HG02610 (cell line): ENCODE data around the gene TBC1D2.

Experiments
- ATAC-seq: cut with Tn5 transposase; IDR thresholded peaks from one replicate; pipeline ENCODE4 v1.9.1; 2021; ENCODE audit warnings: mild to moderate bottlenecking, moderate library complexity; ENCODE audit not compliant: unreplicated experiment

TBC1D2 gene

DNA sequence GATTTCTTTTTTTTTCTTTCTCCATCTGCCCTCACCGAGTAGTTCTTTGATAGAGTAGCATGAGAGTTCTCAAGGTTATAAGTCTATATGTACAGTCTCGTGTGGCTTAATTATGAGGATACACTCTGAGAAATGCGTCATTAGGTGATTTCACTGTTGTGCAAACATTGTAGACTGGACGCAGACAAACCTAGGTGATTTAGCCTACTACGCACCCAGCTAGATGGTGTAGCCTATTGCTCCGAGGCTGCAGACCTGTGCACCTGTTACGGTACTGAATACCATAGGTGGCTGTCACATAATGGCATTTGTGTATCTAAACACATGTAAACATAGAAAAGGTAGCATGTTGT, 36.1 kb downstream of the TBC1D2 start:
- no peak for ATAC-seq

DNA sequence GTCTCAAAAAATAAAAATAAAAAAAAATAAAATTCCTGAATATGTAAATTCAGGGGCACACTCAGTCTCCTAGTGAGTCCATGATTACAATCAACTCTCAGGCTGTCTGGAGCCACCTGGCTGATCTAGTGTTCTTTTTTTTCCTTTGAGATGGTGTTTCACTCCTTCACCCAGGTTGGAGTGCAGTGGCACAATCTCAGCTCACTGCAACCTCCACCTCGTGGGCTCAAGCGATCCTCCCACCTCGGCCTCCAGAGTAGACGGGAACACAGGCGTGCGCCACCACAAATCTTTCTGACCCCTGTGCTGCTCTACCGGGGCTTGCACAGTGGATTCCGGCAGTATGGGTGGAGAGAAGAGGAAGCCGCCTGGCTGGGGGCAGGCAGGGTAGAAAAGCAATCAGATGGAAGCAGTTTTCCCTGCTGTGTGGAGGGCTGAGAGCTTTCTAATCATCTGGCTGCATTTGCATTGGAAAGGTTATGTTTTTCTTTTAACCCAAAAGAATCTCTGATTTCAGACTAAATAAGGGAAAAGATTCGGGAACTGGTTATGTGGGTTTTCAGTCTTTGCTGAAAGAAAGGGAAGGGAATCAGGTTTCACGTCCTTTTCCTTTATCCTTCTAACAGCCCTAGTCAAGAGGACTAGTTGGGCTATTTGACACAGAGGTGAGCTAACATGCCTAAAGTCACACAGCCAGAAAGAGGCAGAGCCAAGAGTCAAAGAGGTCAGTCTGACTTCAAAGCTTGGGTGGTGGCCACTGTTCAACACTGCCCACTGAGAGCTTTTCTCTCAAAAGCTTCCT, 36.7 kb downstream of the TBC1D2 start:
- no peak for ATAC-seq

DNA sequence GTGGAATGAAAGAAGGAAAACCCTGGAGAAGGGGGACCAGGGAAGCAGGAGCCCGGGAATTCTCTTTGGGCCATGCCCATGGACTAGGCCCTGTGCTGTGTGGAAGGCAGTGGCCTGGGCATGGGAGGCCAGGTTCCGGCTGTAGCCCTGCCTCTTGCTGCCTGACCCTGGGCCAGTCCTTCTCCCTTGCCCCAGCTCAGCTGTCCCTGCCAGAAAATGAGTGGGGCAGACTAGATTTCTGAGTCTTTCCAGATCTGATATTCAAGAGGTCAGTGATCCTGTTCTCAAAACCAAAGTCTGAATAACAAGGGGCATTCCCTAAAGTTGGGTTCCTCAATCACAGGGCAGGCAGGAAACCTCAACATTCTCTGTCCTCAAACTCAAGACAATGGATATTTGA, 38.2 kb downstream of the TBC1D2 start:
- no peak for ATAC-seq

DNA sequence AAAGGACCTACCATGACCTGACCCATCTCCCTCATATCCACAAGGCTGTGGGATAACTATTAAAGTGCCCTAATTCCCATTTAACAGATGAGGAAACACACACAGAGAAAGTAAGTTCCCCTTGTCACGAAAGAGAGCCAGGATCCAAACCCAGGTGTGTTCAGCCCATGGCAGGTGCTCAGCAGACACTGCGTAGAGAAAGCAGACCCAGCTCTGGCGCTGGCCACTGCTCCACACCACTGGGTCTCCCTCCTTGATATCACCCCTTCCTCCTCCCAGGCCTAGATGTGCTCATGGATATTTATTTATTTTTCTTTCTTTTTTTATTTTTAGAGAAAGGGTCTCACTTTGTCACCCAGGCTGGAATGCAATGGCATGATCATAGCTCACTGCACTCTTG, 39.1 kb downstream of the TBC1D2 start:
- no peak for ATAC-seq

DNA sequence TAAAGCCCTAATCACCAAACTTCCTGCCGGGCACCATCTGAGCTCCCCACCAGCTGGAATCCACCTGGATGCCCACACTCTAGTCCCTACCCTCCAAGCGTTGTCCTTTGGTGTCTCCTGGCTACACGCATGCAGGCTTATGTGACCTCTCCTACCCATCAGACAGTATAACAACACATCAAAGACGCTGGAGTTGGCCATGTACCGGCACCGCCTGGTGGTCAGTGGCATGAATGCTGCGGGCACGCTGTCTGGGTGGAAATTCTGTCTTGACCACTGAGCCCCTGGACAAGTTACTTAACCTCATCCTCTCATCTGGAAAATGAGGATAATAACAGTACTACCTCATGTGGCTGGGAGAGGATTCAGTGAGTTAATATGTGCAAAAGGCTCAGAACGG, 39.6 kb downstream of the TBC1D2 start:
- ATAC-seq: no peak

DNA sequence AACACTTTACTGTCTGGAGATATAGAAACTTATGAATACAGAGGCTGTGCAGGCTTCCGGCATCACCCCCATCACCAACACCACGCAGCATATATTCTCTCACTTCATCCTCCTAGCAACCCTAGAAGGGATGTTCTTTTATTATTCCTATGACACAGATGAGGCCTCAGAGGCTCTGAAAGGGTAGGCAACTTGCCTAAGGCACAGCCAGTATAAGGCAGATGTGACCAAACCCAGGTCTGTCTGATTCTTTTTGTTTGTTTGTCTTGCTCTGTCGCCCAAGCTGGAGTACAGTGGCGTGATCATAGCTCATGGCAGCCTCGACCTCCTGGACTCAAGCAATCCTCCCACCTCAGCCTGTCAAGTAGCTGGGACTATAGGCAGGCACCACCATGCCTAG, 40.2 kb downstream of the TBC1D2 start:
- ATAC-seq: no peak

DNA sequence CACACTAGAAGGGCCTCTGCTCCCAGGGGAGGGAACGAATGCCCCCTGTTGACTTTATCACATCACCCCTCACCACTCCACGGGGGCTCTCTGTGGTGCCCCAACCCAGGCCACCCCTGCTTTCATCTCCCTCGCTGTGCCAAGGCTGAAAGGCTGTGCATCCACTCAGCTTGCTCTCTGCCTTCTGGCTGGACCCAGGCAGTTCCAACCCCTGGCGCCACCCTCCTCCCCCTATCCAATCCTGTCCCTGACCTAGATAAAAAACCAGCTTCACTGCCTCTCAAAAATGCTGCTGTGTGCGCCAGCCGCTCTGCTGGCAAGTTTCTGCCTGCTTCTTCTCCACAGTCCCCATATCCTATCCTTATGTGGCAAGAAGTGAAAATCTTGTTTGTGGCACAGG, 40.6 kb downstream of the TBC1D2 start:
- ATAC-seq: no peak

DNA sequence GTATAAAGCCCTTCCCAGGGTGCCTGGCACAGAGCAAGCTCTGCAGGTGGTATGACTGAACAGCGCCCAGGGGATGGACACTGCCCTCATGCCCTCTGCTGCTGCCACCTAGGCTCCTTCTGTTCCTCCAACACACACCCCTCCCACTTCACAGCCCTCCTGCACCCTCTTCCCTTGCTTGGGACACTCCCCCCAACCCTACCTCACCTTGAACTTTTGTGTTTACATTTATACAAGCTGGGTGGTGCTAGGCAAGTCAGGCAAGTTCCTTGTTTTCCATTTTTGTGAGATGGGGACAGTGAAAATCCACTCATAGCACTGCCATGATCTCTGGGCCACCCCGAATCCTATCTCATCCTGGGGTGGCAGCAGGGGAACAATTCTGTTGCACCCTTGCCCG, 44.2 kb downstream of the TBC1D2 start:
- ATAC-seq: no peak

DNA sequence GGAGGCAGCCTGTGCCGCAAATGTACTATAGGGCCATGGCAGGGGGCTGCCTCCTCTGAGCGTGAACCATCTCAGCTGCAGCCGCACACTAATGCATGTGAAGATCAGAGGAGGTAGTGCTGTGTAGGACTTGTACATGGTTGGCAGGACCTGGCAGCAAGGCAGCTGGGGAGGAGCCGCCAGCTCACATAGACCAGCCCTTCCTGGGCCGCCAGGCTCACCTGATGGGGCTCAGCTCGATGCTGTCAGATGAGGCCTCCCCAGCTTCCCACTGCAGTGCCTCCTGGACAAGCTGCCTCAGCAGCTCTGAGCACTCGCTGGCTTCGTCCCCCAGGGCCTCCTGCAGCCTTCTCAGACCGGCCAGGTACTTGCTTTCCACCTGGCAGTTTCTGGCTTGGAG, 45.0 kb downstream of the TBC1D2 start:
- ATAC-seq: no peak

DNA sequence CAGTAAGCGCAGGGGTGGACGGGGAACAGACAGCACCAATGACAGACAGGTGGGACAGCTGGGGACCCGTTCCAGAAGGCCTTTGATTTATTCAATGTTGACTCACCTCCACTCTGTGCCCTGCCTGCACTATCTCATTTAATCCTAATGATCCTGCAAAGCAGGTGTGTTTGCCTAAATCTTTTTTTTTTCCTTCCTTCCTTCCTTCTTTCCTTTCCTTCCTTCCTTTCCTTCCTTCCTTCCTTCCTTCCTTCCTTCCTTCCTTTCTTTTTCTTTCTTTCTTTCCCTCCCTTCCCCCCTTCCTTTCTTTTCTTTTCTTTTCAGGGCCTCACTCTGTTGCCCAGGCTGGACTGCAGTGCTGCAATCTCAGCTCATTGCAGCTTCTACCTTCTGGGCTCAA, 45.9 kb downstream of the TBC1D2 start:
- ATAC-seq: no peak

DNA sequence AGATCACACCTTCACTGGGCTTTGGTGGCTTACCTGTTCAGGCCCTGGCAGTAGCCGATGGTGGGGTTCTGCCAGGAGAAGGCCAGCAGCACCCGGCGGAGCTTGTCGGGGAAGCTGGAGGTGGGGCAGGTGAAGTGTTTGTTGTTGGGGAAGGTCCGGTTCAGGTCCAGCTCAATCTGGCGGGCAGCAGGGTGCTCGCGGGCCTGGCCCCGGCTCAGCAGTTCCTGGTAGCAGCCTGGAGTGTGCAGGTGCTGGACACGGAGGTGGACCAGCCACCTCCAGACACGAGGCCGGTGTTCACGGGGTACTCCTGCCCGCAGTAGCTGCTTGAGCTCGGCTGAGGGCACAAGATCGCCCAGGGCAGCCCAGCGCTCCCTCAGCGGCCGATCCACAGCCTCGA, 46.8 kb downstream of the TBC1D2 start:
- no peak for ATAC-seq

DNA sequence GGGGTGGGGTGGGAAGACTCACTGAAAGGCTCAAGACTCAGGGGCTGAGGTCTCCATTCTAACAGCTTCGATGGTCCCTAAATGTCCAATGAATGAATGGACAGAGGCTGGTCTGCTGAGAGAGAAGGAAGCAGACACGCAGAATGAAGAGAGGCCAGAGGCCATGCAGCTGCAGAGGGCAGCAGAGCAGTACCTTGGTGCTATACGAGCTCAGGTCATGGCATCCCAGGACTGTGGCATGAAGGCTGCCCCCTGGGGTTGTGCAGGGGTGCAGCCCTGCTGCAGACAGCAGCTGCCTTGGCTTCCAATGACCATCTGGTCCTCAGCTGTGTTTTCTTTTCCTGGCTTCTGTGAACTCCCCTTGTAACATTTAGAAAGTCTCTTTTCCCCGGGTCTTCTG, 47.8 kb downstream of the TBC1D2 start:
- no peak for ATAC-seq

DNA sequence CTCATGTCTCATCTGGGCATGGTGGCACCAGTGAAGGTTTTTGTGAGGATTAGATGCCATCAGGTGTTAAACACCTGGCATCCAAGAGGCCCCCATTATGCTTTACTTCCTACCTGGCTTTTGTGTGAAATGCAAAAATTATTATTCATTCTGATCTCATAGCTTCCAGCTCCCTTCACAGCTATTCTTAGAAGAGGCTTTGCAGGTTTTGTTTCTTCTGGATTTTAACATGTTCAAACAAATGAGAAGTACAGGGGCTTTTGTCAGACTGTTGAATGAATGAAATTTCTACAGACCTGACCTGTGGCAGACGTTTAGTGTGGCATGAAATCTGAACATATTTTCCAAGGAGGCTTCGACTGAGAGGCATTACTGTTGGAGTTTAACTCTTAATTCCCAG, 48.7 kb downstream of the TBC1D2 start:
- no peak for ATAC-seq

DNA sequence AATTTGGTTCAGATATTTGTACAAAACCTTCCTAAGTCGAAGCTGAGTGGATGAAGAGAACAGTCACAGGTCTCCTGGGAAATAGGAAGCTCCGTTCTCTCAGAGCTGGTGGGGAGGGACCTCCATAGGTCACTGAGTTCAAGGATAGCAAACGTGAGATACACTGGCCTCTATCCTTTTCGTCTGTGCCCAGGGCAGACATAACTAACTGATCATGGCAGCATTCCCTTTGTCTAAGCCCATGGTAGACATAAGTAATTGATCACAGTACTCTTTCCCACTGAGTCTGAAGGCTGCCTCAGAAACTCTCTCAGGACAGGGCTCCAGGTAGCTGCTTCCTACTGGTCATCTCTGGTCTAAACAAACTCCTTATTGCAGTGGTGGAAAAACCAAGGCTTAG, 50.8 kb downstream of the TBC1D2 start:
- no peak for ATAC-seq

DNA sequence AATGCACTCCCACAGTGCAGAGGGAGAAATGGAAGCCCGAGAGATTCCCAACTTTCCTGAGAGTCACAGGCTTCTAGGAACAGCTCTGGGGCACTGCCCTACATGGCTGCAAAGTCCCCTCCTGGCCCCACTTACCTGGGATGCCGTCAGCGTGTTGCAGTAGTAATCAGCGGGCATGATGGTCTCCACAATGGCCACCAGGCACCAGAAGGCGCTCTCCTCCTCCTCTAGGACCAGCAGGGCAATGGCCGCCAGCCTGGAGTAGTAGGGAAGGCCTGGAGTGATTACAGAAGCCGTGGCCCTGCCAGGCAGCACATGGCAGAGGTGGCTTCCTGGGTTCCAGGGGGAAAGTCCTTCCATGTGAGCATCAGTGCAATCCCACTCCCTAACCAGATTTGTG, 52.3 kb downstream of the TBC1D2 start:
- ATAC-seq: no peak

DNA sequence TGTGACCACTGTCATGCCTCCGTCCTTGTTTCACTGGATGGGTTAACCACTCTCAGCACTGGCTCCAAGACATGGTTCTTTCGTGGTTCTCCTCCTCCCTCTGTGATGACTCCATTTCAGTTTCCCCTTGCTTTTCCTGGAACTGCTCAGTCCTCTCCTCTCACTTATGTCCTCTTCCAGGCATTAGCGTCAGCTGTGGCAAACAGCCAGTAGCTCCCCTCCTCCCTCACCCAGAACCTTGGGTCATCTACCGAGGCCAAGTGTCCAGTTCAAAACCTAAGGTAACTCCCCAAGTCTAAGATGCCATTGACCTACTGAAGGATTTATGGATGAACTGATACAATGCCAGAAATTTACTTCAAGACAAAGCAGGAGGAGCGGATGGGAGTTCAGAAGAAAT, 53.2 kb downstream of the TBC1D2 start:
- ATAC-seq: no peak

DNA sequence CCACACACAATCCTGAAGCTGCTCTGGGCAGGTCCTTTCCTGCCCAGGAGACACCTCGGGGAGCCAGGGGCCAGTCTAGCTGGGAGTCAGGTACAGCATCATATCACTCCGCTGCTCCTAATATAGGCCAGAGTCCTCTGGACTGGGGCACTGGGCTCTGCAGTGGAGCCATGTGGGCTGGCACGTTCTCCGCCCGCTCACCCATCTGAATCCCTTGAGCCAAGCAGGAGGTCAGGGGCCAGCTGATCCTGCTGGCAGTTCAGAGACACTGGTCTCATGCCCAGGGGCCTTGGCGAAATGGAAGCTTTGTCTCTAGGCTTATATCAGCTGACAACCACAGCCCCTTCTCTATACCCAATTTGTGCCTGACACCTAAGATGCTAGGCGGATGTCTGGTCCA, 53.7 kb downstream of the TBC1D2 start:
- ATAC-seq: no peak

DNA sequence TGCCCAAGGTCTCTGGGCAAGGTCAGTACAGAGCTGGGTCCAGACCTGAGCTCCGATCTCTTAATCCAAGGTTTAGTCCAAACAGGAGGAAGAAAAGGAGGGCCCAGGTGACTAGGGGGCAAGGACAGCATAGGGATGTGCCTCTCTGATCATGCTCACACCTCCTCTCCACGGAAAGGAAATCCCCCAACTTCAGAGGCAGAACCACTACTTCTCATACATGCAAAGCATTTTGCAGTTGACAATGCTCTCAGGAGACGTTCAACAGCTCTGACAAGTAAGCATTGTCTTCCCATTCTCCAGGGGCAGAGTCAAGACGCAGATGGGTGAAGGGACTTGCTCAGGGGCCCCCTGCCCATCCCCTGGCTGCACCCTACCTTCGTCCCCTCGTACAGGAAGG, 54.3 kb downstream of the TBC1D2 start:
- ATAC-seq: peak; percentile 69

DNA sequence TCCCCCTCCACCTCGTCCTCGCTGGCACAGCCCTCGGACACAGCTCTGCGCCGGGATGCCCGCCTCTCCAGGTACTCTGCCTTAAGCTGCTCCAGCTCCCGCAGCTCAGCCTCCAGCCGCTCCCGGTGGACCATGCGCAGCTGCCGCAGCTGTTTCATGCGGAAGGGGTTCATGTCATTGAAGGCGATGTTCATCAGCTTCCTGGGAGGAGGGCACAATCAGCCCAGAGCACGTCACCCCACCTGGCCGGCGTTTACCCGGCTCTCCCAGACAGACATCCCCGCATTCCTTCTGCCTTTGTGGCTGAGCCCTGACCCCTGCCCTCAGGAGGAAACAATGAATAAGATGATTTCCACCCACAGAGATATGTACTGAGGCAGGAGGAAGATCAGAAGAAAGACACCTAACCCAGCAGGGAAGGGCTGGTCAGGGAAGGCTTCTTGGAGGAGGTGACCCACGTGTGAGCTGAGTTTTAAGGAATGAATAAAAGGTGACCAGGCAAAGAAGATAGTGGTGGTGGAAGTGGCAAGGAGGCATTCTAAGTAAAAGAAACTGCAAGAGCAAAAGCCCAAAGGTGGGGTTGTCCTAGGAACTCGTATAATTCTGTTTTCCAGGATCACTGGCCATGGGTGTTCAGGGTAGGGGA, 55.9 kb downstream of the TBC1D2 start:
- ATAC-seq: no peak

DNA sequence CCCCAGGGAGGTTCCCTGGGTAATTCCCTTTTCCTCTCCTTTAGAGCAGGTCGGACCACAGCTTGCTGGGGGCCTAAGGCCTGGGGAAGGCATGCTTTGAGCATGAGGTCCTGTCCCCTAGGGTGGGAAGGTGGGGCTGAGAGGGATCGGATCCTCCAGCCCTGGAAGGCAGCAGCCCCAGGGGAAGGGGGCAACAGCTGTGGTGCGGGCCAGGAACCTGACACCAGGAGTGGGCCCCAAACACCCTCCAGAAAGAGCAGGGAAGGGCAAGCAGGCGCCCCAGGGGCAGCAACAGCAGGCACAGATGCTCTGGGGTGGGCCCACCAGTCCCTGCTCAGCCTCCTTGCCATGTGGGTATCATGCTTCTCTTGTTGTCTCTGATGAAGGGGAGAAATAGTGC, 59.8 kb downstream of the TBC1D2 start:
- no peak for ATAC-seq

DNA sequence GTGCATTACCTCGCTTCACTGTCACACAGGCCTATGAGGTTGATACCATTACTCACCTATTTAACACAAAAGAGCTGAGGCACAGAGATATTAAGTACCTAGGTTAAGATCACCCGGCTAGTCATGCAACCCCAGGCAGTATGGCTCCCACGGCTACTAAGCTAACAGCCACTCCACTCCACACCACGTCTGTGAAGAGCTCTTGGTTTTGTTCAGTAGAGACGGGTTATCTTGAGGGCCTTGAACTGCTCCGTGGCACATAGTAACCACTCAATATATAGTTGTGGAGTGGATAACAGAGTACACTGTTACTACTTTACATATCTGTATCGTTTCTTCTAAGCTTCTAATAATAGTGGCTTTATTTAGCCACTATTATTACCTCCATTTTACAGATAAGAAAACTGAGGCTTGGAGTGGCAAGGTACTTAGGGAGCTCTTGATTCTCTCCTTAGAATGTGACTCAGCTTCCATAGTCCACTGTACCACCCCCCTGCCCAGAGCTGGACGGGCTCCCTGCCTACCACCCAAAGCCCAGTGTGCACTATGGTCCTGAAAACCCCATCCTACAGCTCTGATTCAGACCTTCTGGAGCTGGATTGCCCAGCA, 62.0 kb downstream of the TBC1D2 start:
- no peak for ATAC-seq

DNA sequence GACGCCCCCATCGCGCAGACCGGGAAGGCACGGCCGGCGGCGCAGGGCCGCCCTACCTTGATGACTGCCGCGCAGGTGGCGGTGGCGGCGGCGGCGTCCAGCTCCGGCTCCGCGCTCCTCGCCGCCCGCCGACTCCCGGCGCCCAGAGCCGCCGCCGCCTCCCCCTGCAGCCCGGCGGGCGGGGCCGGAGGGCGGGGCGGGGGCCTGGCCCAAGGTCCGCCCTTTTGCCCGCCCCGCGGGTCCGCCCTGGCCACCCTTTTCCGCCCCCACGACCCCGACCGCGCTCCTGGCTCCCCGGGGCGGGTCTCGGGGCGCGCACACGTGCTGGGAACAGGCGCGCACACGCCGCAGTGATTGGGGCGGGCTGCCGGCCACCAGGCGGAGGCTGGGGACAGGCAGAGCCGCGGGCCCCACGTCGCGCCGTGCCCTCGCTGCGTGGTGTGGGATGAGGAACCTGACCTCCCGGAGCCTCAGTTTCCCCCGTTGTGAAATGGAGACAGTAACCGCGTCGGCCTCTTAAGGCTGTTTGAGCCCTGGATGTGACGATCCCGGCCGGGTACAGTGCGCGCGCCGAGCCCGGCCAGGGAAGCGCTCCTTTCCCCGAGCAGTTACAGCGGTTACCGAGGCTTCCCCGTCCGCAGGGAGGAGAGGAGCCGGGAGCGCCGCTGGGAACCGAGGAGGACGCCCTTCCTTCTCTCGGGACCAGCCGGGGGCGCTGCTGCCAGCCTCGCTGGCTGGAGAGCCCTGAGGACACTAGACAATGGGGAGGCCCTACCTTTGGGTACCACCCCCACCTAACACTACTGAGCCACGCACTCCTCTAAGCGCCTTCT, 62.7 kb downstream of the TBC1D2 start, which contains the start of gene CORO2A:
Gene CORO2A (minus strand): TSS at position 135 of the 833 bp plus-strand sequence. CDS start 34,977 bp downstream, outside the sequence.
- ATAC-seq: peak; percentile 73
